Activated B cell treated with CpG ODN at 0.5 μM for 24 hours (primary cell): ENCODE results near the gene PSEN1. TPM values are rescaled to one million over a fixed set of nuclear protein-coding genes. Genes with fewer than 3 reads are reported as not detected.

Experiments used
- ATAC-seq: fragments of 200-7000 bp; cut with Tn5 transposase; one replicate; pipeline ENCODE4 v1.10.0; 2021; ENCODE audit warnings: low read depth, mild to moderate bottlenecking, moderate library complexity
- CTCF ChIA-PET: fragments of 350-600 bp; sonication (Branson Sonifier 250); formaldehyde crosslinking; loops from one replicate; lab custom pipeline; 2021; ENCODE audit warnings: antibody characterized with exemption; lab: Charles Lee
- POLR2A ChIA-PET: fragments of 350-600 bp; sonication (Branson Sonifier 250); formaldehyde crosslinking; loops from one replicate; lab custom pipeline; 2021; ENCODE audit warnings: antibody characterized with exemption; lab: Charles Lee
- DNase-seq: peaks from one replicate; pipeline ENCODE4 v3.0.0; 2022
- H3K27ac Mint-ChIP-seq: one replicate; pipeline ENCODE4 v1.8.0; 2020; ENCODE audit warnings: mixed read lengths
- H3K27me3 Mint-ChIP-seq: one replicate; pipeline ENCODE4 v1.8.0; 2021; ENCODE audit warnings: mixed read lengths
- H3K36me3 Mint-ChIP-seq: one replicate; pipeline ENCODE4 v1.8.0; 2021; ENCODE audit warnings: low read depth, mixed read lengths
- H3K4me1 Mint-ChIP-seq: one replicate; pipeline ENCODE4 v1.8.0; 2021; ENCODE audit warnings: mixed read lengths
- H3K4me3 Mint-ChIP-seq: one replicate; pipeline ENCODE4 v1.8.0; 2020; ENCODE audit warnings: mild to moderate bottlenecking, mixed read lengths
- H3K9me3 Mint-ChIP-seq: one replicate; pipeline ENCODE4 v1.8.0; 2020; ENCODE audit warnings: mixed read lengths
- intact Hi-C: fragments of 100-400 bp; cut with micrococcal nuclease; formaldehyde crosslinking; loops from one replicate; pipeline ENCODE4 v1.15.1; 2024
- total RNA-seq: library from RNA; stranded (reverse); gene quantifications from 2 replicates; pipeline ENCODE4 v1.2.3, GENCODE V29; 2022
- TF ChIP-seq, protein P1 (sequence below): fragments of 200-600 bp; IDR thresholded peaks from one replicate; pipeline ENCODE4 v1.8.0; 2022; ENCODE audit warnings: antibody characterized with exemption, mild to moderate bottlenecking

Gene PSEN1
- total RNA-seq, 1 donor from 2014 or later: 38.6 TPM

DNA sequence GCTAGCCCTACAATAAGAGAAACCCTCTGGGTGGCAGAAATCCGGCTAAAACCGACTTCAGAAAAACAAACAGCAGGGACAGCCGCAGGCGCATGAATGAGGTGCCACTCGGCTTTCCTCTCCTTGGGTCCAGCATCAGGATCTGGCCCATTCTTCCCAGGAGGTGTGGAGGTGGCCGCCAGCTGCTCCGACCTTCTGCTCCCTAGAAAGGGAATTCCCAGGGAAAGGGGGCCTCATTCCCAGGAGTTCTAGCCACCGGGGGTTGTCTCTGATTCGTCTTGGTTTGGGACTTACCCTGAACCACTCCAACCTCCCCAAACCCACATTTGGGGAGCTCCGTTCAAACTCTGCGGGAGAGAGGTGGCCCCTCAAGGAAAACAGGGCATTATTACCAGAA is 114.0 kb downstream of the PSEN1 start:
- intact Hi-C loops: no loop called here
- Mint-ChIP-seq H3K36me3 (no peaks in the 10 kb centered on the region), H3K4me1 (peaks cover 32% of the 10 kb centered on the region)

DNA sequence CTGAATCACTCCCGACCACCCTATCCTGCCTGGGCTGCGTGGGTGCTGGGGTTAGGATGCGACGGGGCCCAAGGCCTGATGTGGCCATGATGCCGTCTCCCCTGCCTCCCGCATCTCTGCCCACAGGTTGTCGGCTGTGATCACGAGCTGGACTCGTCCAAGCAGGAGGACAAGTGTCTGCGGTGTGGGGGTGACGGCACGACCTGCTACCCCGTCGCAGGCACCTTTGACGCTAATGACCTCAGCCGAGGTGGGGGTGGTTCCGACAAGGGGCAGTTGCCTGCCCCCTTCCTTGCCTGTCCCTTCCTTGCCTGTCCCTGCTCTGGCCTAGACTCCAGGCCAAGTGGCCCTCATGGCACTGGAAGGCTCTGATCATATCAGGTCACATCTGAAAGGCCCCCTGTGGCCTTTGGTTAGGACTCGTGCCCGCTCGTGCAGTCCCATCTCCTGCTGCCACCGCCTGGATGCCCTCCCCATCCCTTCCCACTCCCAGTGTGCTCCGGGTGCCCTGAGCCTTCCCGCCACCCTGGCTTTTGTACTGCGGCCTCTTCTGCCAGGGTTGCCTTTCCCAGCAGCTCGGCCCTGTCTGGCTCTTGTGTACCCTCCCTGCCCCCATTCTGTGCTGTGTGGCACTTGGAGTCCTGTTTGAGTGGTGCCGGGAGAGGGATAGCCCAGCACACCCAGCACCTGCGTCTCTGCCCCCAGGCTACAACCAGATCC is 114.6 kb downstream of the PSEN1 start:
- peaks cover 32% of the 10 kb centered on the region for H3K4me1 Mint-ChIP-seq
- intact Hi-C loops: no loop called here
- ATAC-seq (no peak), DNase-seq (no peak)
- H3K9me3 Mint-ChIP-seq: no peaks in the 10 kb centered on the region
- H3K27ac Mint-ChIP-seq: no peak overlapping the region
- no peaks in the 10 kb centered on the region for H3K27me3 Mint-ChIP-seq
- no peaks in the 10 kb centered on the region for H3K36me3 Mint-ChIP-seq
- H3K4me3 Mint-ChIP-seq: no peak overlapping the region
- TF ChIP-seq, protein P1, sequence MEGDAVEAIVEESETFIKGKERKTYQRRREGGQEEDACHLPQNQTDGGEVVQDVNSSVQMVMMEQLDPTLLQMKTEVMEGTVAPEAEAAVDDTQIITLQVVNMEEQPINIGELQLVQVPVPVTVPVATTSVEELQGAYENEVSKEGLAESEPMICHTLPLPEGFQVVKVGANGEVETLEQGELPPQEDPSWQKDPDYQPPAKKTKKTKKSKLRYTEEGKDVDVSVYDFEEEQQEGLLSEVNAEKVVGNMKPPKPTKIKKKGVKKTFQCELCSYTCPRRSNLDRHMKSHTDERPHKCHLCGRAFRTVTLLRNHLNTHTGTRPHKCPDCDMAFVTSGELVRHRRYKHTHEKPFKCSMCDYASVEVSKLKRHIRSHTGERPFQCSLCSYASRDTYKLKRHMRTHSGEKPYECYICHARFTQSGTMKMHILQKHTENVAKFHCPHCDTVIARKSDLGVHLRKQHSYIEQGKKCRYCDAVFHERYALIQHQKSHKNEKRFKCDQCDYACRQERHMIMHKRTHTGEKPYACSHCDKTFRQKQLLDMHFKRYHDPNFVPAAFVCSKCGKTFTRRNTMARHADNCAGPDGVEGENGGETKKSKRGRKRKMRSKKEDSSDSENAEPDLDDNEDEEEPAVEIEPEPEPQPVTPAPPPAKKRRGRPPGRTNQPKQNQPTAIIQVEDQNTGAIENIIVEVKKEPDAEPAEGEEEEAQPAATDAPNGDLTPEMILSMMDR: no peak
- ChIA-PET CTCF (no interaction called here), POLR2A (no interaction called here)

More for the DNA sequence above, 114.0 kb downstream of the PSEN1 start:
- POLR2A ChIA-PET: no interaction called here
- Mint-ChIP-seq H3K9me3 (no peaks in the 10 kb centered on the region), H3K27me3 (no peaks in the 10 kb centered on the region), H3K27ac (no peak overlapping the region), H3K4me3 (no peak overlapping the region)
- no peak for DNase-seq
- no peak for ATAC-seq
- CTCF ChIA-PET: no interaction called here
- TF ChIP-seq, protein P1: no peak

DNA sequence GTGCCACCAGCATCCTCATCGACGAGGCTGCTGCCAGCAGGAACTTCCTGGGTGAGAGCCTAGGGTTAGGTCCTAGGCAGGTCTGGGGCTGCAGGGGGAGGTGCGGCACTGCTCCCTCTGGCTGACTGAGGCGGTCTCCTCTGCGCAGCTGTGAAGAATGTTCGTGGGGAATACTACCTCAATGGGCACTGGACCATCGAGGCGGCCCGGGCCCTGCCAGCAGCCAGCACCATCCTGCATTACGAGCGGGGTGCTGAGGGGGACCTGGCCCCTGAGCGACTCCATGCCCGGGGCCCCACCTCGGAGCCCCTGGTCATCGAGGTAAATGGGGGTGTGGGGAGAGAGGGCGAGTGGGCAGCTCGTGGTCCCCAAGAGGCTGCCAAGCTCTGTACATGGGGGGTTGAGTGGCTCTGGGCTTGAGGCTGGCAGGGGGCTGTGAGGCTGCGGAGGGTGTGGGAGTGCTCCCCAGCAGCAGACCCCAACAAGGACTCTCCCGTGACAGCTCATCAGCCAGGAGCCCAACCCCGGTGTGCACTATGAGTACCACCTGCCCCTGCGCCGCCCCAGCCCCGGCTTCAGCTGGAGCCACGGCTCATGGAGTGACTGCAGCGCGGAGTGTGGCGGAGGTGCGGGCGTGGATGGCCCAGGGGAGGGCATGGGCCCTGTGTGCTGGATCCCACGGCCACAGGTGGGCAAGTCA is 115.4 kb downstream of the PSEN1 start:
- intact Hi-C loops: no loop called here

DNA sequence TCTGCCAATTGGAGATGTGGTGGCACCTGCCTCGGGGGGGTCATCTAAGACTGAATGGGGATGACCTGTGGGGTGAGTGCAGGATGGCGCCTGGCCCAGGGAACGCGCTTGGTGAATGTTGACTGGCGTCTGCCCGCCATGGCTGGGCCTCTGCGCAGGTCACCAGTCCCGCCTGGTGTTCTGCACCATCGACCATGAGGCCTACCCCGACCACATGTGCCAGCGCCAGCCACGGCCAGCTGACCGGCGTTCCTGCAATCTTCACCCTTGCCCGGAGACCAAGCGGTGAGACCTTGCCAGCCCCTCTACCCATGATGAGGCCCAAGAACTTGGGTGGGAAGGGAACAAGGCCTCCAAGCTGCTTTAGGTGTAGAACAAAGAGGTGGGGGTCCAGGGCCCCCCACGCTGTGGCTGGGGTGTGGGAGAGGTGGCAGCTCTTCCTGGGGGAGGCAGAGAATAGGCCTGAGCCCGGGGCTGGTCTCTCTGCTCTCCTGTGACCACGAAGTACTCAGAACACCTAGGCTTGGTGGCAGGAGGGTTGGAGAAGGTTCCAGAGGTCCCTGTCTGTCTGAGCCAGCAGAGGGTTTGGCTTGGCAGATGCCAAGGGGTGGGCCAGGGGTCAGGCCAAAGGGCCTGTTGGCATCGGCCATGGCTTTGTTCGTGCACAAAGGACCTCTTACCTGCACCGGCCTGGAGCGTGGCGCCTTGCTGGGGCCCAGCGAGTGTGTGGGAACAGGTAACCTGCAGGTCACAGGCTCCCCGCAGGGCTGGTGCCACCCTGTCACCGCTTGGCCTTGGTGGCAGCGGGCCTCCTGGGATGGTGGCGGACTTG is 116.4 kb downstream of the PSEN1 start:
- H3K27me3 Mint-ChIP-seq: no peaks in the 10 kb centered on the region
- DNase-seq: no peak
- ChIA-PET POLR2A (no interaction called here), CTCF (no interaction called here)
- intact Hi-C loops: no loop called here
- TF ChIP-seq, protein P1: no peak
- ATAC-seq: no peak
- no peaks in the 10 kb centered on the region for H3K9me3 Mint-ChIP-seq
- H3K27ac Mint-ChIP-seq: no peak overlapping the region
- no peaks in the 10 kb centered on the region for H3K36me3 Mint-ChIP-seq
- H3K4me3 Mint-ChIP-seq: no peak overlapping the region
- peaks cover 19% of the 10 kb centered on the region for H3K4me1 Mint-ChIP-seq

More for the DNA sequence above, 115.4 kb downstream of the PSEN1 start:
- H3K27ac Mint-ChIP-seq: no peak overlapping the region
- peaks cover 29% of the 10 kb centered on the region for H3K4me1 Mint-ChIP-seq
- H3K9me3 Mint-ChIP-seq: no peaks in the 10 kb centered on the region
- DNase-seq (no peak), ATAC-seq (no peak)
- POLR2A ChIA-PET: no interaction called here
- no peaks in the 10 kb centered on the region for H3K36me3 Mint-ChIP-seq
- TF ChIP-seq, protein P1: no peak
- no peak overlapping the region for H3K4me3 Mint-ChIP-seq
- CTCF ChIA-PET: no interaction called here
- no peaks in the 10 kb centered on the region for H3K27me3 Mint-ChIP-seq

DNA sequence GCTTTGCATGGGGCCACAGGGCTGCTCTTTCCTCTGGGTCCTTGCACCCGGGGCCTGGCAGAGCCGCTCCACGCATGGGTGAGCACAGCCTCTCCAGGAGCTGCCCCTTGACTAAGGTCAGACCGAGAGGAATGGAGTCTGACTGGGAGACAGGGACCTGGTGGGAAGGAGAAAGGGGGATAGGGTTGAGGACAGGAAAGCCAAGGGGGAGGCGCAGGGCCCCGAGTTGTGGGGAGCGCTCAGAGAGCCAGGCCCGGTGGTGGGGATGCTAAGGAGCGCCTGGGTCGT is 117.0 kb downstream of the PSEN1 start:
- TF ChIP-seq, protein P1: no peak
- ChIA-PET POLR2A (no interaction called here), CTCF (no interaction called here)
- Mint-ChIP-seq H3K27me3 (peaks cover 1% of the 10 kb centered on the region), H3K9me3 (no peaks in the 10 kb centered on the region), H3K36me3 (no peaks in the 10 kb centered on the region), H3K27ac (no peak overlapping the region), H3K4me1 (peaks cover 17% of the 10 kb centered on the region), H3K4me3 (no peak overlapping the region)
- no peak for DNase-seq
- no peak for ATAC-seq
- intact Hi-C loops: no loop called here
